HG03442 (cell line): ENCODE results near the gene CFAP68.
"Not testable (repeated sequence)": the region's sequence is repeated elsewhere in the genome, so short reads cannot be mapped to it uniquely, and the experiment has no call there.

ENCODE experiments used
- ATAC-seq: cut with Tn5 transposase; IDR thresholded peaks from one replicate; pipeline ENCODE4 v1.9.1; 2021; ENCODE audit warnings: mild to moderate bottlenecking, moderate library complexity; ENCODE audit not compliant: unreplicated experiment

The CFAP68 gene

GRCh38 chr11:111870113-111870512, 9.2 kb upstream of the CFAP68 start:
- ATAC-seq = no peak

DNA sequence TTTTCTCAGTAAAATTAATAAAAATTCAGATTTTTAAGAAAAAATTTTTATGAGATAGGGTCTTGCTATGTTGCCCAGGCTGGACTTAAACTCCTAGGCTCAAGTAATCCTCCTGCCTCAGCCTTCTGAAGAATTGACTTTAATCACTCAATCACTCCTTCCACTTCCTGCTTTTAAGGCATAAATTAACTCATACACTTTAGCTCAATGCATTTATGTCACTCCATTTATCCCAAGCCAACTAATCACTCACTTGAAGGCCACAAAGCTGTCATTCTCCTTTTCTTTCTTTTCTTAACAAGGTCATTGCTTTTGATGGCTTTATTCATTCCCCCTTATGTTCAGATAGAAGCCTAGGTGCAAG, 8.8 kb upstream of the CFAP68 start:
- peak; percentile 2 for ATAC-seq

- peak; percentile 82 for ATAC-seq
These were observed 8.3 kb upstream of the CFAP68 start, which contains the start of gene ALG9 for GRCh38 chr11:111870886-111871692. TSS of gene ALG9 (minus strand) at chr11:111871581. CDS start at chr11:111871482, 99 bp downstream.

GRCh38 chr11:111871693-111872161, 7.6 kb upstream of the CFAP68 start:
- ATAC-seq = no peak

DNA sequence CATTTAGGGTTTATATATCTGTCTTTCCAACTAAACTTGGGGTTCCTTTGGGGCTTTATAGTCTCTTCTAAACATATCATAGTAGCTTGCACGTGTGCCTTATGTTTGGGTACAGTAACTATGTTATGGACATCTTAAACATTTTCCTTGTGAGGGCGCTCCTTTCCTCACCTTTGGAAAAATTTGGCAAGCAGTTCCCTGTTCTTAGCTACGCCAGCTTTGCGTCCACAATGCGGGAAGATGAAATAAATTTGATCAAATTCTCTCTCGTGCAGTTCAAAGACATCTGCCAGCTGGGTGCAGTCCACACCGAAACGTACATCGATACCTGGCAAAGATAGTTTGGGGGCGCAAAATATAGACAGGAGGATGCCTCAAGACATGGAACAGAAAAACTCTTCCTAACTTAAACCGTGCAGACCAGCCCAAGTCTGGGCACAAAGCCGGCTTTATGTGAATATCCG, 924 bp upstream of the CFAP68 start:
- no peak for ATAC-seq

GRCh38 chr11:111879637-111879960, 258 bp downstream of the CFAP68 start:
- no peak for ATAC-seq

GRCh38 chr11:111882202-111882601, 2.9 kb downstream of the CFAP68 start:
- ATAC-seq = no peak

DNA sequence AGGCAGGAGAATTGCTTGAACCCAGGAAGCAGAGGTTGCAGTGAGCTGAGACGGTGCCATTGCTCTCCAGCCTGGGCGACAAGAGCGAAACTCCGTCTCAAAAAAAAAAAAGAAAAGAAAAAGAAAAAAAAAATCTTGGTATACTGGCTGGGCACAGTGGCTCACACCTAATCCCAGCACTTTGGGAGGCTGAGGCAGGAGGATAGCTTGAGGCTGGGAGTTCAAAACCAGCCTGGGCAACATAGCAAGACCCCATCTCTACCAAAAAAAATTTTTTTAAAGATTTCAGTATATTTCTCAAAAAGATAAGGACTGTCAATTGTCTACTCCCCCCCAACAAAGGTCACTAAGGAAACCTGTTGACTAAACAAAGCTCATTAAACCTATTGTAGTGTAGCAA, 5.7 kb downstream of the CFAP68 start:
- not testable (repeated sequence) for ATAC-seq

DNA sequence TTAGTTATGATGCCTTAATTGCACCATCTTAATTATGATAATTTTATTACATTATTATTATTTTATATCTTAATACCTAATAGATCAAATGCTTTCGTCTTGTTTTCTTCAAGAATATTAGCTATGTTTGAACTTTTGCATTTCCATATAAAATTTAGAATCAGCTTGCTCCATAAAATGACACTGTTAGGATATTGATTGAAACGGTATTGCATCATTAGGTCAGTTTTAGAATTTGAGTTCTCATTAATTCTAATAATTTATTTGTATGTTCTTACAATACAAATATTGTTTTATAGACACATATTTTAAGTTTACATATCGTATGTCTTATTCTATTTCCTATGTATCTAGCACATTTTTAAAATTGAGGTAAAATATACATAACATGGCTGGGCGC, 6.7 kb downstream of the CFAP68 start:
- no peak for ATAC-seq

- ATAC-seq = no peak
These were observed 7.5 kb downstream of the CFAP68 start for GRCh38 chr11:111886844-111887243.

DNA sequence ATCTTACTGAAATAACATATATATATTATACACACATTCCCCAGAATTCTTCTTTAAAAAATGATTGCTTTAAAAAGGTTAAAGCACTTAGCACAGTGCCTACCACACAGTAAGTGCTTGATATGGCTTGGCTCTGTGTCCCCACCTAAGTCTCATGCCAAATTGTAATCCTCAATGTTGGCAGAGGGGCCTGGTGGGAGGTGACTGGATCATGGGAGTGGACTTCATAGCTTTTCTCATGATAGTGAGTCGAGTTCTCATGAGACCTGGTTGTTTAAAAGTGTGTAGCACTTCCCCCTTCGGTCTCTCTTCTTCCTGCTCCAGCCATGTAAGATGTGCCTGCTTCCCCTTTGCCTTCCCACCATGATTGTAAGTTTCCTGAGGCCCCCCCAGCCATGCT, 26.1 kb downstream of the CFAP68 start:
- no peak for ATAC-seq

DNA sequence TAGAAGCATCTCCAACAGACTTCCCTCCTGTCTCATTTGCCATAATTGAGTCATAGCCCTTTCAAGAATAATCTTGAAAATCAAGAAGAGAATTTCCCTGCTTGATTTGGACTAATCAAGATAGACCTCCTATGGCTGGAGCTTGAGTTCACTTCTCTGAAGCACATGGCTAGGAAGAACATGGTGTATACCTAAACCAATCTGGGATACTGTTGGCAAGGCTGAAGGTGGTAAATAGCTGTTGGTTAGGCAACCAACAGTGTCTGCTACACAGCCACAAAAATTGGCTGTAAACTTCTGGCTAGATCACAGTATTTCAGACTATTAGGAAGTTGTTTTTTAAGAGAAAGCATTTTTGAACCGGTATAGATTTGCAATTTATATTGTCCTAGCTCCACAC, 27.3 kb downstream of the CFAP68 start:
- no peak for ATAC-seq

DNA sequence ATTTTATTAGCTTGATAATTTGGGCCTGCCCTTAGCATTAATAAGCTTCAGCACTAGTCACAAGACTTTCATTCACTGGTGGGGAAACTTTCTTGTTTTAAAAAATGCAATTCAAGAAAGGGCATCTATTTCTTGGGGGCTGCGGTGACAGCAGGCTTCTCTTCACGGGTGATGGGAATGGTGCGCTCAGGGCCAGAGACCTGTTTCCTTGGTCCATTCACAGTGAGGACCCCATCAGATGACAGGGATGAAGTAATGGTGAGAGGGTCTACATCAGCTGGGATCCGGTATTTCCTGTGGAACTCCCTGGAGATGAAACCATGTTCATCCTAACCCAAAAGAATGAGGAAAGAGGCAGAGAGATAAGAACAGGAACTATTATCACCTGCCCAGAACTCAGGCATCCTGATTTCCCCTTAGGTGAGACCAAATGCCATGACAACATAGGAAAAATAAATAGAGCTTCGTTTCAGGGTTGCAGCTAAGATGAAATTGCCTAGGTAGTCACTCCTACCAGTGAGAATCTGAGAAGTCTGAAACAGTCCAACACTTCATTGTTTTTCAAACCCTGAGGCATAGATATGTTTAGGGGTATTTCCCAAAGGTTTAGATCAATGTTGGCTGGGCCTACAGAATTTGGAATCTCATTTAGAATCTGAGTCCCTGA, 29.4 kb downstream of the CFAP68 start:
- ATAC-seq = no peak

GRCh38 chr11:111909378-111909777, 30.0 kb downstream of the CFAP68 start:
- no peak for ATAC-seq

DNA sequence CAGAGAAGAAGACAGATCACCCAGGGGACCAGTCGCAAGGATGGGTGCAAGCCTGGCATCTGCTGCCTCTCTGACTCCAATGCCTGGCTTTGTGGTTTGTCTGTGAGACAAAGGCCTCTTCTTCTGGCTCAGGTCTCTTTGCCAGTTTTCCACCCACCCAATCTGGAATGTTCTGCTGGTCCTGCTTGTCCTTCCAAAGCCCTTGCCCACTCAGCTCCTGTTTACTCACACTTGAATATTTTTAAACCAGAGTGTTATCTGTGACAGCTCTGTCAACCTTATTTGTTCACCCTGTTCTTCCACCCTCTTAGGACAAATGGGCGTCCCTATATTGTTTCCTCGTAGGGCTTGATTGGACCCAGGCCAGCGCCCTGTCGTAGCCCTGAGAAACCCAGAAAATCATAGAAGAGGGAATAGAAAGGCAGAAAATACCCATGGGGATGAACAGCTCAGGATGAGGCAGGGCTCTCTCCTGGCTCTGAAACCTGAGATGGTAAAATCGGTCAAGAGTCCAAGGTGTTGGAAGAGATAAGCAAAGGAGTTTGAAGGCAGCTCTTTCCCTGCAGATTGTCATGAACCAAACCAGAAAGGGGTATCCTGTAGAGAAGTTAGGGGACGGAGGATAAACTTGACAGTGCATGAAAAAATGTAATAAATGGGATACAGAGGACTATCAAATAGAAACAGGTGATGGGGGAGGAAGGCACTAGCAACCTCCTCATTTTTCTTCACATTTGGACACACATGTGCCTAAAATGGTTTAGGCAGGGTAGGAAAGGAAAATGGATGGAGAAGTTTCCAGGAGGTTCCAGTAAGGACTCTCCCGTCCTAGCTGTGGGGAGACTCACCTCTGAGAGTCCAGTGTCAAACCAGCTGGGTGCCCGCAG, 31.6 kb downstream of the CFAP68 start:
- ATAC-seq = no peak

- no peak for ATAC-seq
These were observed 32.4 kb downstream of the CFAP68 start, which contains the start of gene CRYAB for GRCh38 chr11:111911563-111912401. TSS of gene CRYAB (minus strand) at chr11:111911770. CDS start at chr11:111911724, 46 bp downstream.

- ATAC-seq = no peak
These were observed 33.2 kb downstream of the CFAP68 start, which contains the start of gene HSPB2 for GRCh38 chr11:111912535-111912934. TSS of gene HSPB2 (plus strand) at chr11:111912734. CDS start at chr11:111912830, 96 bp downstream.

- ATAC-seq = no peak
These were observed 33.9 kb downstream of the CFAP68 start for GRCh38 chr11:111913031-111913861.

DNA sequence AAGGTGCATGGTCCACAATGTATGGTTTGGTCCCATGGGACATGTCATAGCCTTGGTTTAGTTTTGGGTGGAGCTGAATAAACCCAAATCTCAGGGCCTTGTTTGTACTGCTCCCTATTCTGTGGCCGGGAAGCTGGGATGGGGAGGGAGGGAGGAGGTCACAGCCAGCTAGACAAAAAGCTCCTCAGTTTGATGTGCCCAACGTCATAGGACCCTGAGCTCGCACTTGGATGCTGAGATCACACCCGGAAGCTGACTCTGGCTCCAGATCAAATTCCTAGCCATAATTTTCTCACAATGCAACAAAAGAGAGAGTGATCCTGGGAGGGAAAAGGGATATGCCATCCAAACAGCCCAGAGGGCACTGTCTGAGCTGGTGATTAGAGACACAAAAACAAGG, 34.7 kb downstream of the CFAP68 start:
- ATAC-seq = no peak
